K562 (cell line): ENCODE results near the gene NOC4L. TPM values are rescaled to one million over a fixed set of nuclear protein-coding genes. Genes with fewer than 3 reads are reported as not detected.

Source experiments
- ATAC-seq: fragments of 200-7000 bp; cut with Tn5 transposase; 3 replicates; pipeline ENCODE4 v1.9.1; 2020; ENCODE audit warnings: moderate library complexity
- BruUV-seq: library from RNA; stranded (reverse); fragments of 400-500 nt; replicated peaks from 2 replicates; lab custom pipeline; 2021; lab: Mats Ljungman, UMichigan
- CTCF ChIA-PET: fragments of 300-600 bp; formaldehyde crosslinking; extraction: SDS; loops from one replicate; lab custom pipeline; 2021; ENCODE audit warnings: low intra/inter-chr PET ratio; lab: Yijun Ruan, JAX
- POLR2A ChIA-PET: fragments of 300-600, 350-650 bp; sonication (Branson Sonifier 250); formaldehyde crosslinking; extraction: SDS; loops from one replicate; lab custom pipeline; 2021; ENCODE audit warnings: antibody characterized with exemption, inconsistent platforms; lab: Yijun Ruan, JAX
- DNase-seq, 4 experiments: peaks; one replicate each; pipeline versions ENCODE4 v3.0.0 to v3.0.0-alpha.2; 2011 to 2018; ENCODE audit warnings: low spot score in 3 of 4, mixed read lengths in 3 of 4; ENCODE audit errors: extremely low read depth in 1 of 4
- FAIRE-seq: peaks from 2 replicates; lab custom pipeline; 2011; peaks lifted over from hg19 to GRCh38; lab: Jason Lieb, UNC
- H2AFZ ChIP-seq: 2 replicates; pipeline ENCODE4 v1.6.0; 2011; ENCODE audit warnings: low read depth, low read length, control low read depth, inconsistent platforms
- H3K27ac ChIP-seq: fragments of 200-600 bp; 3 replicates; pipeline ENCODE4 v1.8.0; 2011; ENCODE audit warnings: low read depth, mild to moderate bottlenecking, control low read depth, inconsistent platforms, low read length, moderate library complexity, mixed read lengths; ENCODE audit errors: extremely low read depth
- H3K27me3 ChIP-seq, 2 experiments: fragments of 300-600 bp in 1 of 2; 2 replicates in 1 of 2; 3 replicates in 1 of 2; pipeline versions ENCODE4 v1.6.0 to v1.8.0; 2011; ENCODE audit warnings: inconsistent platforms in 2 of 2, low read length in 2 of 2, mild to moderate bottlenecking in 1 of 2, mixed read lengths in 1 of 2, moderate library complexity in 1 of 2; ENCODE audit not compliant: control insufficient read depth in 2 of 2, insufficient read depth in 2 of 2
- H3K36me3 ChIP-seq: fragments of 300-600 bp; 3 replicates; pipeline ENCODE4 v1.8.0; 2011; ENCODE audit warnings: mild to moderate bottlenecking, low read length, inconsistent platforms; ENCODE audit not compliant: control insufficient read depth, insufficient read depth
- H3K4me1 ChIP-seq, 2 experiments: fragments of 200-600 bp in 1 of 2; replicated peaks in 1 of 2; 2 replicates in 1 of 2; 3 replicates in 1 of 2; pipeline versions ENCODE4 v1.5.1 to v1.8.0; 2011; ENCODE audit warnings: inconsistent platforms in 2 of 2, low read length in 2 of 2, mild to moderate bottlenecking in 1 of 2, mixed read lengths in 1 of 2, moderate library complexity in 1 of 2; ENCODE audit not compliant: control insufficient read depth in 2 of 2, insufficient read depth in 2 of 2
- H3K4me2 ChIP-seq: 2 replicates; pipeline ENCODE4 v1.6.1; 2011; ENCODE audit warnings: low read length, control low read depth, inconsistent platforms, mixed read lengths; ENCODE audit not compliant: insufficient read depth
- H3K4me3 ChIP-seq: fragments of 200-600 bp; sonication (generic), shearing (Covaris generic); 2 replicates; pipeline ENCODE4 v1.5.1; 2016; ENCODE audit warnings: control low read depth, inconsistent platforms
- H3K79me2 ChIP-seq: fragments of 200-600 bp; 3 replicates; pipeline ENCODE4 v1.8.0; 2011; ENCODE audit warnings: low read length, inconsistent platforms; ENCODE audit not compliant: control insufficient read depth, insufficient read depth
- H3K9ac ChIP-seq, 2 experiments: 2 replicates each; pipeline versions ENCODE4 v1.6.0 to v1.6.1; 2011; ENCODE audit warnings: low read depth in 2 of 2, low read length in 2 of 2, control low read depth in 1 of 2, inconsistent platforms in 1 of 2, mild to moderate bottlenecking in 1 of 2, mixed read lengths in 1 of 2; ENCODE audit not compliant: insufficient read depth in 1 of 2
- H3K9me1 ChIP-seq: one replicate; pipeline ENCODE4 v1.6.0; 2011; ENCODE audit warnings: inconsistent platforms, mild to moderate bottlenecking, low read length, moderate library complexity; ENCODE audit not compliant: control insufficient read depth, insufficient read depth
- H3K9me3 ChIP-seq: replicated peaks from 2 replicates; pipeline ENCODE4 v1.5.1; 2011; ENCODE audit warnings: low read depth, low read length, inconsistent platforms; ENCODE audit not compliant: control insufficient read depth, insufficient read depth
- H4K20me1 ChIP-seq: replicated peaks from 2 replicates; pipeline ENCODE4 v1.6.1; 2011; ENCODE audit warnings: low read length, inconsistent platforms, mixed read lengths; ENCODE audit not compliant: control insufficient read depth, insufficient read depth
- CGGBP1 ChIP-seq: fragments of 250-450 bp; sonication (Bioruptor Pico); IDR thresholded peaks from 2 replicates; pipeline ENCODE4 v1.9.0; 2021; ENCODE audit warnings: mild to moderate bottlenecking
- DACH1 ChIP-seq: fragments of 450-650 bp; IDR thresholded peaks from 2 replicates; pipeline ENCODE4 v1.6.1; 2018; ENCODE audit not compliant: partially characterized antibody
- NR4A1 ChIP-seq, 2 experiments: fragments of 250-450 bp in 1 of 2; fragments of 450-650 bp in 1 of 2; sonication (Bioruptor Pico) in 1 of 2; IDR thresholded peaks; 2 replicates each; pipeline versions ENCODE4 v1.4.0 to v1.6.1; 2016 to 2020; ENCODE audit warnings: mild to moderate bottlenecking in 2 of 2, missing compliant biosample characterization in 1 of 2, missing genetic modification characterization in 1 of 2, moderate library complexity in 1 of 2
- POU5F1 ChIP-seq: fragments of 150-350 bp; IDR thresholded peaks from 2 replicates; pipeline ENCODE4 v1.6.1; 2014; ENCODE audit warnings: borderline replicate concordance, low read length, low read depth, mild to moderate bottlenecking; ENCODE audit not compliant: partially characterized antibody
- RNF2 ChIP-seq: sonication (generic); IDR thresholded peaks from 2 replicates; pipeline ENCODE4 v1.6.1; 2016
- SMARCA4 ChIP-seq: fragments of 450-650 bp; IDR thresholded peaks from 2 replicates; pipeline ENCODE4 v1.6.1; 2016
- TAF7 ChIP-seq: fragments of 450-650 bp; IDR thresholded peaks from 2 replicates; pipeline ENCODE4 v1.6.1; 2016; ENCODE audit warnings: missing genetic modification characterization, missing compliant biosample characterization
- TAL1 ChIP-seq: fragments of 450-650 bp; IDR thresholded peaks from 2 replicates; pipeline ENCODE4 v1.6.1; 2016; ENCODE audit warnings: mild to moderate bottlenecking
- ZNF146 ChIP-seq: IDR thresholded peaks from one replicate; pipeline ENCODE4 v1.6.1; 2018; ENCODE audit warnings: missing compliant biosample characterization; ENCODE audit not compliant: unreplicated experiment
- WGBS: fragments of 100-300 bp; shearing (Covaris generic); methylation state at CpG from one replicate; pipeline ENCODE4 v1.1.6; 2016; ENCODE audit warnings: low coverage, mixed read lengths; ENCODE audit not compliant: insufficient coverage; ENCODE audit errors: missing lambda C conversion rate; 5-methylcytosine and 5-hydroxymethylcytosine counted together
- in situ Hi-C: fragments of 300-500 bp; cut with MboI; formaldehyde crosslinking; loops from 4 replicates; pipeline ENCODE4 v1.15.0; 2018; ENCODE audit warnings: inconsistent platforms, mixed read lengths
- intact Hi-C: fragments of 100-400 bp; cut with micrococcal nuclease; formaldehyde crosslinking; loops from 2 replicates; pipeline ENCODE4 v1.14.2; 2022
- polyA plus RNA-seq, 8 experiments: library from polyadenylated mRNA; depleted of rRNA in 4 of 8; stranded (reverse) in 5 of 8; unstranded in 3 of 8; fragments of >200 nt; fragmentation: Nextera tagmentation in 2 of 8; fragmentation: Illumina TruSeq in 1 of 8; extraction: Ambion mirVana in 2 of 8; extraction: Trizol in 1 of 8; gene quantifications; 2 replicates each; pipeline versions ENCODE4 v1.2.1 to v1.2.3, GENCODE V29; 2011 to 2014; ENCODE audit warnings: inconsistent platforms in 1 of 8, missing spikeins in 1 of 8
- total RNA-seq, 7 experiments: library from RNA; depleted of rRNA in 6 of 7; stranded (reverse); fragments of >200 nt in 6 of 7; fragmentation: Illumina TruSeq in 2 of 7; extraction: Trizol in 2 of 7; gene quantifications; 2 replicates each; pipeline versions ENCODE4 v1.2.1 to v1.2.3, GENCODE V29; 2011 to 2021; ENCODE audit warnings: low replicate concordance in 1 of 7

NOC4L gene
- total and polyA plus RNA-seq, 9 of the 15 experiments (the other 6 are each of a cell fraction or from before 2014, with no cell fraction given) = 1.3 to 77.0 (median 20.0) TPM

- WGBS = 45% methylated on average over 18 of the region's 21 CpGs
- no peaks in the 10 kb centered on the region for H3K36me3 ChIP-seq
- H3K9me3 ChIP-seq = peaks cover 6% of the 10 kb centered on the region
- no peak overlapping the region for H3K27ac ChIP-seq
- no peak overlapping the region for H3K4me2 ChIP-seq
- no peak for ATAC-seq
- no peak overlapping the region for H2AFZ ChIP-seq
- peaks cover 3 to 40% of the 10 kb centered on the region in 2 experiments; a peak in 2 of 5 replicates for H3K4me1 ChIP-seq
- no TSS peak for BruUV-seq
- in situ Hi-C loops = no loop called here
- H3K4me3 ChIP-seq = no peak overlapping the region
- TF ChIP-seq CGGBP1 (CRISPR knock-in tag) (no peak), NR4A1 (CRISPR knock-in tag; IDR thresholded peaks at IDR 0.05) (no peak), NR4A1 (tag; IDR thresholded peaks at IDR 0.05) (no peak), ZNF146 (CRISPR knock-in tag) (no peak), POU5F1 (no peak), RNF2 (no peak), TAL1 (no peak), DACH1 (no peak), SMARCA4 (no peak), TAF7 (tag) (no peak)
- POLR2A ChIA-PET = no interaction called here
- H3K9me1 ChIP-seq = no peaks in the 10 kb centered on the region
- peaks cover 30 to 79% of the 10 kb centered on the region in 2 experiments; a peak in 4 of 5 replicates for H3K27me3 ChIP-seq
- no peak for FAIRE-seq
- intact Hi-C loops = no loop called here
- no peak overlapping the region for H3K9ac ChIP-seq
- CTCF ChIA-PET = no interaction called here
- H3K79me2 ChIP-seq = no peaks in the 10 kb centered on the region
- DNase-seq = no peak
- no peaks in the 10 kb centered on the region for H4K20me1 ChIP-seq
These were observed 44.2 kb downstream of the NOC4L start for GRCh38 chr12:132188451-132188901.
